GM06990 (cell line): ENCODE data around the gene ADAMTS12.

Source experiments
- DNase-seq: peaks from one replicate; pipeline ENCODE4 v3.0.0-alpha.2; 2011; ENCODE audit not compliant: insufficient read length; ENCODE audit errors: extremely low read depth
- H3K27me3 ChIP-seq: replicated peaks from 2 replicates; pipeline ENCODE4 v1.6.0; 2011; ENCODE audit warnings: low read length; ENCODE audit not compliant: control insufficient read depth, insufficient read depth
- H3K36me3 ChIP-seq: 2 replicates; pipeline ENCODE4 v1.5.1; 2011; ENCODE audit warnings: low read length; ENCODE audit not compliant: control insufficient read depth, insufficient read depth
- H3K4me3 ChIP-seq: replicated peaks from 2 replicates; pipeline ENCODE4 v1.5.1; 2011; ENCODE audit warnings: low read depth, mild to moderate bottlenecking, control low read depth, low read length
- CTCF ChIP-seq: IDR thresholded peaks from 2 replicates; pipeline ENCODE4 v1.5.1; 2011; ENCODE audit warnings: low read length, control low read depth, mild to moderate bottlenecking, inconsistent platforms; ENCODE audit not compliant: insufficient read depth, poor library complexity, severe bottlenecking

Gene ADAMTS12

GRCh38 chr5:33579152-33579551, 312.6 kb downstream of the ADAMTS12 start:
- no peak for DNase-seq
- Histone ChIP-seq H3K36me3 (no peaks in the 10 kb centered on the region), H3K27me3 (no peaks in the 10 kb centered on the region), H3K4me3 (no peak overlapping the region)
- TF ChIP-seq CTCF: no peak

GRCh38 chr5:33576726-33577590, 314.8 kb downstream of the ADAMTS12 start:
- Histone ChIP-seq H3K36me3 (no peaks in the 10 kb centered on the region), H3K27me3 (no peaks in the 10 kb centered on the region), H3K4me3 (no peak overlapping the region)
- no peak for DNase-seq
- TF ChIP-seq CTCF: no peak

GRCh38 chr5:33565324-33565723, 326.5 kb downstream of the ADAMTS12 start:
- TF ChIP-seq CTCF: no peak
- Histone ChIP-seq H3K27me3 (no peaks in the 10 kb centered on the region), H3K36me3 (no peaks in the 10 kb centered on the region), H3K4me3 (no peak overlapping the region)
- no peak for DNase-seq

GRCh38 chr5:33563983-33564908, 327.5 kb downstream of the ADAMTS12 start:
- Histone ChIP-seq H3K4me3 (no peak overlapping the region), H3K27me3 (no peaks in the 10 kb centered on the region), H3K36me3 (no peaks in the 10 kb centered on the region; the same call in 1 of the 2 replicates)
- no peak for TF ChIP-seq CTCF
- DNase-seq: no peak

- no peak for DNase-seq
- no peak for TF ChIP-seq CTCF
- no peaks in the 10 kb centered on the region for H3K27me3 ChIP-seq
Measured at GRCh38 chr5:33563530-33563929, 328.3 kb downstream of the ADAMTS12 start.

More at GRCh38 chr5:33563530-33563929, 328.3 kb downstream of the ADAMTS12 start:
- no peaks in the 10 kb centered on the region; the same call in 1 of the 2 replicates for H3K36me3 ChIP-seq
- H3K4me3 ChIP-seq: no peak overlapping the region
